Fibroblast of lung (primary cell): ENCODE results near the gene KCNH4. TPM values are rescaled to one million over a fixed set of nuclear protein-coding genes. Genes with fewer than 3 reads are reported as not detected.
"Not testable (repeated sequence)": the region's sequence is repeated elsewhere in the genome, so short reads cannot be mapped to it uniquely, and the experiment has no call there.

Experiments
- DNase-seq, 2 donors: peaks; one replicate each; pipeline versions ENCODE4 v3.0.0 to v3.0.0-alpha.2; 2010; ENCODE audit warnings: low read depth in 2 of 2
- H2AFZ ChIP-seq: 2 replicates; pipeline ENCODE4 v1.5.1; 2012; ENCODE audit warnings: low read length, control low read depth, inconsistent platforms
- H3K27ac ChIP-seq: 2 replicates; pipeline ENCODE4 v1.5.1; 2011; ENCODE audit warnings: low read length, control low read depth; ENCODE audit not compliant: insufficient read depth
- H3K27me3 ChIP-seq: 2 replicates; pipeline ENCODE4 v1.5.1; 2011; ENCODE audit warnings: mild to moderate bottlenecking, low read length; ENCODE audit not compliant: control insufficient read depth, insufficient read depth
- H3K36me3 ChIP-seq: 2 replicates; pipeline ENCODE4 v1.5.1; 2011; ENCODE audit warnings: low read length; ENCODE audit not compliant: control insufficient read depth, insufficient read depth
- H3K4me1 ChIP-seq: 2 replicates; pipeline ENCODE4 v1.5.1; 2011; ENCODE audit warnings: low read length; ENCODE audit not compliant: control insufficient read depth, insufficient read depth; ENCODE audit errors: extremely low read depth
- H3K4me2 ChIP-seq: 2 replicates; pipeline ENCODE4 v1.5.1; 2011; ENCODE audit warnings: low read length, control low read depth; ENCODE audit not compliant: insufficient read depth; ENCODE audit errors: extremely low read depth
- H3K4me3 ChIP-seq, 4 experiments: fragments of 200-600 bp in 1 of 4; sonication (generic) in 1 of 4; replicated peaks in 1 of 4; 2 replicates each; pipeline ENCODE4 v1.5.1; 2011 to 2016; ENCODE audit warnings: low read length in 4 of 4, low read depth in 3 of 4, mild to moderate bottlenecking in 3 of 4, control low read depth in 2 of 4, inconsistent platforms in 1 of 4, mixed read lengths in 1 of 4; ENCODE audit not compliant: insufficient read depth in 1 of 4; ENCODE audit errors: control extremely low read depth in 1 of 4
- H3K79me2 ChIP-seq: 2 replicates; pipeline ENCODE4 v1.5.1; 2012; ENCODE audit warnings: mild to moderate bottlenecking, low read length, inconsistent platforms; ENCODE audit not compliant: control insufficient read depth, insufficient read depth
- H3K9ac ChIP-seq: 2 replicates; pipeline ENCODE4 v1.5.1; 2011; ENCODE audit warnings: mild to moderate bottlenecking, low read length, control low read depth; ENCODE audit not compliant: insufficient read depth
- H3K9me3 ChIP-seq: 2 replicates; pipeline ENCODE4 v1.5.1; 2012; ENCODE audit warnings: low read depth, low read length; ENCODE audit not compliant: control insufficient read depth, insufficient read depth
- H4K20me1 ChIP-seq: 2 replicates; pipeline ENCODE4 v1.5.1; 2011; ENCODE audit warnings: low read length; ENCODE audit not compliant: control insufficient read depth, insufficient read depth; ENCODE audit errors: extremely low read depth
- CTCF ChIP-seq, 2 donors: IDR thresholded peaks in 1 of 2; conservative IDR thresholded peaks in 1 of 2; 1 replicate in 1 of 2; 2 replicates in 1 of 2; pipeline ENCODE4 v1.5.1; 2011 to 2012; ENCODE audit warnings: low read length in 2 of 2, control low read depth in 1 of 2, inconsistent platforms in 1 of 2, low read depth in 1 of 2, mild to moderate bottlenecking in 1 of 2
- EZH2 ChIP-seq: IDR thresholded peaks from 2 replicates; pipeline ENCODE4 v1.5.1; 2012; ENCODE audit warnings: low read length, control low read depth, mild to moderate bottlenecking; ENCODE audit errors: missing control alignments
- polyA plus RNA-seq, 2 donors: library from polyadenylated mRNA; depleted of rRNA in 1 of 2; stranded (reverse) in 1 of 2; unstranded in 1 of 2; fragments of >200 nt; gene quantifications; 2 replicates each; pipeline ENCODE4 v1.2.1, GENCODE V29; 2011 to 2012; ENCODE audit warnings: missing spikeins in 1 of 2
- total RNA-seq: library from RNA; depleted of rRNA; stranded (reverse); fragments of >200 nt; gene quantifications from 2 replicates; pipeline ENCODE4 v1.2.1, GENCODE V29; 2014

KCNH4 gene
- total and polyA plus RNA-seq, 2 donors (not counting 1 experiment from before 2014, with no cell fraction given): 0.03 TPM; not detected in 1

- peak; percentile 35 to 91 for DNase-seq
- peaks cover 6% of the 10 kb centered on the region for H3K36me3 ChIP-seq
- H4K20me1 ChIP-seq: no peaks in the 10 kb centered on the region
- no peaks in the 10 kb centered on the region for H3K9me3 ChIP-seq
- peaks cover 14% of the 10 kb centered on the region for H3K4me1 ChIP-seq
- TF ChIP-seq CTCF (conservative IDR thresholded peaks at IDR 0.05 in 1 of 2, IDR thresholded peaks at IDR 0.05 in 1 of 2; ENCODE audit: low read depth in 1 of 2, low read length in 2 of 2): no peak
- TF ChIP-seq EZH2: no peak
- H2AFZ ChIP-seq: no peak overlapping the region
- H3K9ac ChIP-seq: no peak overlapping the region
- H3K4me3 ChIP-seq: no peak overlapping the region
- peaks cover 62% of the 10 kb centered on the region for H3K79me2 ChIP-seq
- H3K27ac ChIP-seq: no peak overlapping the region
- H3K27me3 ChIP-seq: no peaks in the 10 kb centered on the region
- H3K4me2 ChIP-seq: peak overlapping the region; percentile 23
Observed at GRCh38 chr17:42142371-42142896, 38.5 kb downstream of the KCNH4 start.

- H3K36me3 ChIP-seq: peaks cover 6% of the 10 kb centered on the region
Observed at GRCh38 chr17:42141382-42141781, 39.6 kb downstream of the KCNH4 start.

GRCh38 chr17:42140690-42141089 lies 40.3 kb downstream of the KCNH4 start:
- Histone ChIP-seq H3K79me2 (peaks cover 71% of the 10 kb centered on the region), H3K4me1 (peaks cover 20% of the 10 kb centered on the region)
- not testable (repeated sequence) for H3K9me3 ChIP-seq, H3K36me3 ChIP-seq, H3K4me2 ChIP-seq, H3K27ac ChIP-seq, H4K20me1 ChIP-seq, H3K27me3 ChIP-seq, H2AFZ ChIP-seq, DNase-seq, H3K4me3 ChIP-seq, H3K9ac ChIP-seq

More at GRCh38 chr17:42141382-42141781, 39.6 kb downstream of the KCNH4 start:
- H3K4me3 ChIP-seq: no peak overlapping the region
- no peak overlapping the region for H3K9ac ChIP-seq
- H3K79me2 ChIP-seq: peaks cover 65% of the 10 kb centered on the region
- no peaks in the 10 kb centered on the region for H3K27me3 ChIP-seq
- H3K4me1 ChIP-seq: peaks cover 14% of the 10 kb centered on the region
- H3K9me3 ChIP-seq: no peaks in the 10 kb centered on the region
- no peak overlapping the region for H3K27ac ChIP-seq
- no peaks in the 10 kb centered on the region for H4K20me1 ChIP-seq
- H2AFZ ChIP-seq: no peak overlapping the region
- H3K4me2 ChIP-seq: no peak overlapping the region
- TF ChIP-seq CTCF (conservative IDR thresholded peaks at IDR 0.05 in 1 of 2, IDR thresholded peaks at IDR 0.05 in 1 of 2; ENCODE audit: low read depth in 1 of 2, low read length in 2 of 2) (no peak), EZH2 (no peak)
- no peak for DNase-seq
